Osteoblast (primary cell): ENCODE data around the gene TMC6. TPM values are rescaled to one million over a fixed set of nuclear protein-coding genes. Genes with fewer than 3 reads are reported as not detected.

ENCODE experiments used
- DNase-seq: peaks from one replicate; pipeline ENCODE4 v3.0.0; 2011; ENCODE audit warnings: low spot score, mixed read lengths; ENCODE audit not compliant: insufficient read length; ENCODE audit errors: missing footprints
- H2AFZ ChIP-seq: 2 replicates; pipeline ENCODE4 v1.6.0; 2011; ENCODE audit warnings: mild to moderate bottlenecking, low read length
- H3K27ac ChIP-seq: 2 replicates; pipeline ENCODE4 v1.5.1; 2011; ENCODE audit warnings: mild to moderate bottlenecking, low read depth, low read length, moderate library complexity
- H3K27me3 ChIP-seq: 2 replicates; pipeline ENCODE4 v1.6.0; 2012; ENCODE audit warnings: mild to moderate bottlenecking, control low read depth, inconsistent platforms, low read length, moderate library complexity; ENCODE audit not compliant: insufficient read depth
- H3K36me3 ChIP-seq: 2 replicates; pipeline ENCODE4 v1.5.1; 2011; ENCODE audit warnings: mild to moderate bottlenecking, low read length, control low read depth, moderate library complexity; ENCODE audit not compliant: insufficient read depth
- H3K4me1 ChIP-seq: 2 replicates; pipeline ENCODE4 v1.5.1; 2011; ENCODE audit warnings: mild to moderate bottlenecking, low read length, control low read depth, moderate library complexity; ENCODE audit not compliant: insufficient read depth
- H3K4me2 ChIP-seq: 2 replicates; pipeline ENCODE4 v1.6.0; 2011; ENCODE audit warnings: mild to moderate bottlenecking, low read length; ENCODE audit not compliant: insufficient read depth
- H3K4me3 ChIP-seq: fragments of 200-600 bp; sonication (generic); 3 replicates; pipeline ENCODE4 v1.5.1; 2012; ENCODE audit warnings: mild to moderate bottlenecking, low read length, inconsistent platforms; ENCODE audit not compliant: insufficient read depth
- H3K79me2 ChIP-seq: 2 replicates; pipeline ENCODE4 v1.6.0; 2012; ENCODE audit warnings: mild to moderate bottlenecking, low read length, control low read depth, inconsistent platforms; ENCODE audit not compliant: insufficient read depth
- H3K9me3 ChIP-seq: 2 replicates; pipeline ENCODE4 v1.5.1; 2011; ENCODE audit warnings: low read depth, low read length, control low read depth
- H4K20me1 ChIP-seq: 2 replicates; pipeline ENCODE4 v1.6.0; 2012; ENCODE audit warnings: mild to moderate bottlenecking, low read length, control low read depth; ENCODE audit not compliant: insufficient read depth
- total RNA-seq: library from RNA; depleted of rRNA; stranded (reverse); fragments of >200 nt; gene quantifications from 2 replicates; pipeline ENCODE4 v1.2.3, GENCODE V29; 2012
- TF ChIP-seq, protein P1 (sequence below): IDR thresholded peaks from 2 replicates; pipeline ENCODE4 v1.5.1; 2011; ENCODE audit warnings: mild to moderate bottlenecking, low read depth, low read length, moderate library complexity; ENCODE audit errors: extremely low read depth

Gene TMC6
- total RNA-seq, 1 donor: under 0.01 TPM

DNA sequence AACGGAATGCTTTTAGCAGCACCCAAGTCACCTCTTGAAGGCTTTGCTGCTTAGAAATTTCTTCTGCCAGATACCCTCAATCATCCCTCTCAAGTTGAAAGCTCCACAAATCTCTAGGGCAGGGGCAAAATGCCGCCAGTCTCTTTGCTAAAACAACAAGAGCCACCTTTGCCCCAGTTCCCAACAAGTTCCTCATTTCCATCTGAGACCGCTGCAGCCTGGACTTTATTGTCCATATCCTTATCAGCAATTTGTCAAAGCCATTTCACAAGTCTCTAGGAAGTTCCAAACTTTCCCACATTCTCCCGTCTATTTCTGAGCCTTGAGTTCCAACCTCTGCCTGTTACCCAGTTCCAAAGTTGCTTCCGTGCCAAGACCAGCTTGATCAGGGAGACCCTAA is 27.4 kb downstream of the TMC6 start:
- TF ChIP-seq, protein P1, sequence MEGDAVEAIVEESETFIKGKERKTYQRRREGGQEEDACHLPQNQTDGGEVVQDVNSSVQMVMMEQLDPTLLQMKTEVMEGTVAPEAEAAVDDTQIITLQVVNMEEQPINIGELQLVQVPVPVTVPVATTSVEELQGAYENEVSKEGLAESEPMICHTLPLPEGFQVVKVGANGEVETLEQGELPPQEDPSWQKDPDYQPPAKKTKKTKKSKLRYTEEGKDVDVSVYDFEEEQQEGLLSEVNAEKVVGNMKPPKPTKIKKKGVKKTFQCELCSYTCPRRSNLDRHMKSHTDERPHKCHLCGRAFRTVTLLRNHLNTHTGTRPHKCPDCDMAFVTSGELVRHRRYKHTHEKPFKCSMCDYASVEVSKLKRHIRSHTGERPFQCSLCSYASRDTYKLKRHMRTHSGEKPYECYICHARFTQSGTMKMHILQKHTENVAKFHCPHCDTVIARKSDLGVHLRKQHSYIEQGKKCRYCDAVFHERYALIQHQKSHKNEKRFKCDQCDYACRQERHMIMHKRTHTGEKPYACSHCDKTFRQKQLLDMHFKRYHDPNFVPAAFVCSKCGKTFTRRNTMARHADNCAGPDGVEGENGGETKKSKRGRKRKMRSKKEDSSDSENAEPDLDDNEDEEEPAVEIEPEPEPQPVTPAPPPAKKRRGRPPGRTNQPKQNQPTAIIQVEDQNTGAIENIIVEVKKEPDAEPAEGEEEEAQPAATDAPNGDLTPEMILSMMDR: no peak
- peaks cover 20% of the 10 kb centered on the region for H3K36me3 ChIP-seq

GRCh38 chr17:78096093-78096492 is 32.5 kb downstream of the TMC6 start:
- Histone ChIP-seq H2AFZ (no peak overlapping the region), H3K27me3 (no peaks in the 10 kb centered on the region), H4K20me1 (no peaks in the 10 kb centered on the region), H3K9me3 (no peaks in the 10 kb centered on the region), H3K36me3 (peaks cover 35% of the 10 kb centered on the region), H3K4me3 (no peak overlapping the region), H3K4me1 (no peaks in the 10 kb centered on the region), H3K27ac (no peak overlapping the region), H3K4me2 (no peak overlapping the region), H3K79me2 (no peaks in the 10 kb centered on the region)
- DNase-seq: no peak
- TF ChIP-seq, protein P1: no peak

More for the DNA sequence above, 27.4 kb downstream of the TMC6 start:
- H3K79me2 ChIP-seq: no peaks in the 10 kb centered on the region
- H2AFZ ChIP-seq: no peak overlapping the region
- no peak overlapping the region for H3K4me2 ChIP-seq
- no peaks in the 10 kb centered on the region for H3K9me3 ChIP-seq
- H3K27me3 ChIP-seq: no peaks in the 10 kb centered on the region
- no peak overlapping the region for H3K27ac ChIP-seq
- DNase-seq: no peak
- H4K20me1 ChIP-seq: no peaks in the 10 kb centered on the region
- no peaks in the 10 kb centered on the region for H3K4me1 ChIP-seq
- no peak overlapping the region for H3K4me3 ChIP-seq

DNA sequence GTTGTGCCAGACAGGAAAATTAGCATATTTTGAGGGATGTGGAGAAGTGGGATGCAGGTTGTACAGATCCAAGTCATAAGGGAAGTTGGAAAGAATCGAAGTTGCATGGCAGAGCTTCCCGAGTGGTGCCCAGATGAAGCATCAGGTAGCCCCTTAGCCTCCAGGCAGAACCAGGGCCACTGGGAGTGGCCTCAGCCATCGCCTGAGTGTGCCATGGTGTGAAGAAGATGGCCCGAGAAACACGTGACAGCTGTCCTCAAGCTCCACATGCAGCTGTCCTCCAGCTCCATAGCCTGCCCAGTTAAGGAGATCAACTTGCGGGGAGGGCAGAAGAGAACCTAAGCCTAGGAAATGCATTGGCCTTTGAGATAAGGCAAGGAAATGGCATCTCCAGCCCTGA is 33.5 kb downstream of the TMC6 start:
- no peaks in the 10 kb centered on the region for H4K20me1 ChIP-seq
- H3K4me2 ChIP-seq: no peak overlapping the region
- no peaks in the 10 kb centered on the region for H3K4me1 ChIP-seq
- H2AFZ ChIP-seq: no peak overlapping the region
- no peak overlapping the region for H3K27ac ChIP-seq
- TF ChIP-seq, protein P1: no peak
- H3K27me3 ChIP-seq: no peaks in the 10 kb centered on the region
- H3K4me3 ChIP-seq: no peak overlapping the region
- DNase-seq: no peak
- no peaks in the 10 kb centered on the region for H3K9me3 ChIP-seq
- H3K79me2 ChIP-seq: no peaks in the 10 kb centered on the region
- H3K36me3 ChIP-seq: peaks cover 41% of the 10 kb centered on the region

DNA sequence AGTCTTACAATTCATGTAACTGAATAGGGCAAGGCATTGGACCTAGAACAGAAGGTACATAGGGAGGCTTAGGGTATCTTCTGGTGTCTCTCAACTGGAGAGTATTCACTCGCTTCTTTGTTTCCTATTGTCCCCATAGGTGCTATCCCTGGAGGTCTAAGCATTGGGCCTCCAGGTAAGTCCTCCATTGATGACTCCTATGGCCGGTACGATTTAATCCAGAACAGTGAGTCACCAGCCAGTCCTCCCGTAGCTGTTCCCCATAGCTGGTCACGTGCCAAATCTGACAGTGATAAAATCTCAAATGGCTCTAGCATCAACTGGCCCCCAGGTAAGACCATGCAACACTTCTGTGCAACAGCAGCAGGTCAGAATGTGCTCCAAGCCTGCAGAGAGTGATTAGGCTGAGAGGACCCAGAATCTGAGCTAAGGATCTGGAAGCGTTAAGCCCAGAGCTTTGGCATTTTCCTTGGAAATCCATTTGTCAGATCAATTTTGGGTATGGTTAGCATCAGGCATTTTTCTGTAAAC is 35.7 kb downstream of the TMC6 start:
- Histone ChIP-seq H2AFZ (no peak overlapping the region), H3K4me1 (no peaks in the 10 kb centered on the region), H3K27me3 (no peaks in the 10 kb centered on the region), H3K27ac (no peak overlapping the region), H3K4me3 (no peak overlapping the region), H3K36me3 (peaks cover 35% of the 10 kb centered on the region), H3K79me2 (no peaks in the 10 kb centered on the region), H3K9me3 (no peaks in the 10 kb centered on the region), H4K20me1 (no peaks in the 10 kb centered on the region), H3K4me2 (no peak overlapping the region)
- DNase-seq: no peak
- TF ChIP-seq, protein P1: no peak
